ENCODE measurements around the gene CCDC30.
"Not testable (repeated sequence)": the region's sequence is repeated elsewhere in the genome, so short reads cannot be mapped to it uniquely, and the experiment has no call there.

Gene CCDC30

GRCh38 chr1:42627205-42627604, 164.1 kb downstream of the CCDC30 start:
- not testable (repeated sequence) for H3K4me3 ChIP-seq (ENCODE audit: low read length); H3K27me3 ChIP-seq (ENCODE audit: control insufficient read depth, insufficient read depth, low read length); H3K9me3 ChIP-seq (ENCODE audit: control insufficient read depth, insufficient read depth, low read length); H3K36me3 ChIP-seq (ENCODE audit: control insufficient read depth, insufficient read depth, low read length); DNase-seq (ENCODE audit: low read depth, low spot score); H3K27ac ChIP-seq (ENCODE audit: low read length); H3K4me1 ChIP-seq (ENCODE audit: control insufficient read depth, insufficient read depth, low read length)
- no CpG with 5 or more reads among the region's 3 CpGs for WGBS (ENCODE audit: insufficient coverage, insufficient read length)

DNA sequence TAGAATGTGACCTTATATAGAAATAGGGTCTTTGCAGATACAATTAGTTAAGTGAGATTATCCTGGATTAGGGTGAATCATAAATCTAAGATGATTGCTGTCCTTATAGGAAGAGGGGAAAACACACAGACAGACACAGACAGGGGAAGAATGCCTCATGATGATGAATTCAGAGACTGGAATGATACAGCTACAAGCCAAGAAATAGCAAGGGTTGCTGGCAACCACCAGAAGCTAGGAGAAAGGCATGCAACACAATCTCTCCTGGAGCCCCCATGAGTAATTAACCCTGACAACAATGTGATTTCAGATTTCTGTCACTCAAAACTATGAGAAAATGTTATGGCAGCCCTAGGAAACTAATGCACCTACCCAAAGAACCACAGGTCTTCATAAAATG, 176.0 kb downstream of the CCDC30 start:
- Histone ChIP-seq H3K36me3 (ENCODE audit: control insufficient read depth, insufficient read depth, low read length) (no peaks in the 10 kb centered on the region), H3K9me3 (ENCODE audit: control insufficient read depth, insufficient read depth, low read length) (no peaks in the 10 kb centered on the region), H3K27ac (ENCODE audit: low read length) (no peak overlapping the region), H3K27me3 (ENCODE audit: control insufficient read depth, insufficient read depth, low read length) (no peaks in the 10 kb centered on the region), H3K4me3 (ENCODE audit: low read length) (no peak overlapping the region), H3K4me1 (ENCODE audit: control insufficient read depth, insufficient read depth, low read length) (no peaks in the 10 kb centered on the region)
- no peak for DNase-seq (ENCODE audit: low read depth, low spot score)

- Histone ChIP-seq H3K27ac (ENCODE audit: low read length) (no peak overlapping the region), H3K27me3 (ENCODE audit: control insufficient read depth, insufficient read depth, low read length) (no peaks in the 10 kb centered on the region), H3K4me1 (ENCODE audit: control insufficient read depth, insufficient read depth, low read length) (no peaks in the 10 kb centered on the region), H3K36me3 (ENCODE audit: control insufficient read depth, insufficient read depth, low read length) (no peaks in the 10 kb centered on the region), H3K9me3 (ENCODE audit: control insufficient read depth, insufficient read depth, low read length) (no peaks in the 10 kb centered on the region), H3K4me3 (ENCODE audit: low read length) (no peak overlapping the region)
- no peak for DNase-seq (ENCODE audit: low read depth, low spot score)
- no CpG with 5 or more reads among the region's 2 CpGs for WGBS (ENCODE audit: insufficient coverage, insufficient read length)
These were observed 183.0 kb downstream of the CCDC30 start for GRCh38 chr1:42646056-42646455.

GRCh38 chr1:42657201-42657600, 194.1 kb downstream of the CCDC30 start:
- Histone ChIP-seq H3K4me1 (ENCODE audit: control insufficient read depth, insufficient read depth, low read length) (no peaks in the 10 kb centered on the region), H3K9me3 (ENCODE audit: control insufficient read depth, insufficient read depth, low read length) (no peaks in the 10 kb centered on the region), H3K27me3 (ENCODE audit: control insufficient read depth, insufficient read depth, low read length) (no peaks in the 10 kb centered on the region), H3K4me3 (ENCODE audit: low read length) (no peak overlapping the region), H3K36me3 (ENCODE audit: control insufficient read depth, insufficient read depth, low read length) (peaks cover 4% of the 10 kb centered on the region; the same call in 1 of the 2 replicates), H3K27ac (ENCODE audit: low read length) (no peak overlapping the region)
- WGBS (ENCODE audit: insufficient coverage, insufficient read length): no CpG with 5 or more reads among the region's 5 CpGs
- no peak for DNase-seq (ENCODE audit: low read depth, low spot score)

DNA sequence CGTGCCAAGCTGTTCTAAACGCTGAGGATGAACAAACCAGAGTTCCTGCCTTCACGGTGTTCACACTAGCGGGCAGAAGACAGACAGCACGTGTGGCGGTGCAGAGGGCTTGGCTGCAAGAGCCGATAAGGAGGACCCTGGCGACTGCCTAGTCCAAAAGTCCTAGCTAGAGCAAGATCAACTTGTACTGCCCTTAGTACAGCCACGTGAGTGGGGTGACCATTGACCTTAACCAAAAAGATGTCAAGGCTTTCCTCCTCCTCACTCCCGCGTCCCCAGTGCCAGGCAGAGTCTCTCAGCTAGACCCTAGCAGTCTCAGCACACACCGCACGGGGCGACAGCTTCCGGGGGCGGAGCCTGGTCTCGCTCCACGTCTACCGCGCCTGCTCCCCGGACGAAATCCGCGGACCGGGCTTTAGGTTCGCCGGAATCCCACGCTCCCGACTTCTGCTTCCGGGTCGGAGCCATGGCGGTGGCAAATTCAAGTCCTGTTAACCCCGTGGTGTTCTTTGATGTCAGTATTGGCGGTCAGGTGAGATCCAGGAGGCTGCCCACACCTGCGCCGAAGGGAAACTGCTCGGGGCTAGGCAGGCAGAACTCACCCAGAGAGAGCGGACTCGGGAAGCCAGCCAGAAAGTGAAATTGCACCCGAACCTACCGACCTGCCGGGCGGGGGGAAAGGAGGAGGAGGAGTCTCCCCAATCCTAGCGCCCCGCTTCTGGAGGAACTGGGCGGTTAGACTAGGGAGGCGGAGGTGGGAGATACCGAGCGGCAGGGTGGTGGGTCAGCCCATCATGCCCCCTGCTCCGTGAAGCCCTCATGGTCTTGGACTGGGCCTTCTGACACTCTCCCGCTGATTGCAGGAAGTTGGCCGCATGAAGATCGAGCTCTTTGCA, 195.1 kb downstream of the CCDC30 start, which contains the start of gene PPIH:
TSS of gene PPIH (plus strand) at position 443 of the 896 bp plus-strand sequence. CDS start at position 467, 24 bp downstream.
- H3K4me3 ChIP-seq (ENCODE audit: low read length): peak within 1 kb of the TSS; percentile 78
- no CpG with 5 or more reads among the region's 53 CpGs for whole genome bisulfite sequencing (ENCODE audit: insufficient coverage, insufficient read length)
- DNase-seq (ENCODE audit: low read depth, low spot score): peak; percentile 92
- no peaks in the 10 kb centered on the region for H3K4me1 ChIP-seq (ENCODE audit: control insufficient read depth, insufficient read depth, low read length)
- H3K9me3 ChIP-seq (ENCODE audit: control insufficient read depth, insufficient read depth, low read length): no peaks in the 10 kb centered on the region
- no peaks in the 10 kb centered on the region for H3K27me3 ChIP-seq (ENCODE audit: control insufficient read depth, insufficient read depth, low read length)
- no peak within 1 kb of the TSS for H3K27ac ChIP-seq (ENCODE audit: low read length)
- H3K36me3 ChIP-seq (ENCODE audit: control insufficient read depth, insufficient read depth, low read length): peaks cover 4% of the 10 kb centered on the region; the same call in 1 of the 2 replicates

DNA sequence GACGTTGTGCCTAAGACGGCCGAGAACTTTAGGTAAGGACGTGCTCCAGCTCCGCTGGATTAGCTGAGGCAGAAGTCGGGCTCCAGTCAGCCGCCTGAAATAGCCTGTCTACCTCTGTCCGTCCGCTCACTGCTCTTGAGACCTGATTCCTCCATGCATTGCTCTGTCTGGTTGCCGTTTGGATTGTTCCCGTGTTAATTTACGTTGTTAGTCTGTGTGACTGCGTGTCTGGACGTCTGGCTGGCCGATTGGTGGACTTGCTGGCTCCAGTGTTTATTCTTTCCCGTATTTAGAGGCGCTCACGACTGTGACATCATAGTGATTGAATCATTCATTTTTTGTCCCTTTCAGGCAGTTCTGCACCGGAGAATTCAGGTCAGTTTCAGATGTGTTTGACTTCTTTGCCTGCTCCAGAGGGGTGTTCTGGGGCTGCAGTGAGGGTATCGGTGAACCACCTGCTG, 195.8 kb downstream of the CCDC30 start:
- Histone ChIP-seq H3K36me3 (ENCODE audit: control insufficient read depth, insufficient read depth, low read length) (peaks cover 4% of the 10 kb centered on the region; the same call in 1 of the 2 replicates), H3K9me3 (ENCODE audit: control insufficient read depth, insufficient read depth, low read length) (no peaks in the 10 kb centered on the region), H3K4me3 (ENCODE audit: low read length) (peak overlapping the region; percentile 78), H3K27ac (ENCODE audit: low read length) (no peak overlapping the region), H3K4me1 (ENCODE audit: control insufficient read depth, insufficient read depth, low read length) (no peaks in the 10 kb centered on the region), H3K27me3 (ENCODE audit: control insufficient read depth, insufficient read depth, low read length) (no peaks in the 10 kb centered on the region)
- no peak for DNase-seq (ENCODE audit: low read depth, low spot score)
- WGBS (ENCODE audit: insufficient coverage, insufficient read length): no CpG with 5 or more reads among the region's 20 CpGs

DNA sequence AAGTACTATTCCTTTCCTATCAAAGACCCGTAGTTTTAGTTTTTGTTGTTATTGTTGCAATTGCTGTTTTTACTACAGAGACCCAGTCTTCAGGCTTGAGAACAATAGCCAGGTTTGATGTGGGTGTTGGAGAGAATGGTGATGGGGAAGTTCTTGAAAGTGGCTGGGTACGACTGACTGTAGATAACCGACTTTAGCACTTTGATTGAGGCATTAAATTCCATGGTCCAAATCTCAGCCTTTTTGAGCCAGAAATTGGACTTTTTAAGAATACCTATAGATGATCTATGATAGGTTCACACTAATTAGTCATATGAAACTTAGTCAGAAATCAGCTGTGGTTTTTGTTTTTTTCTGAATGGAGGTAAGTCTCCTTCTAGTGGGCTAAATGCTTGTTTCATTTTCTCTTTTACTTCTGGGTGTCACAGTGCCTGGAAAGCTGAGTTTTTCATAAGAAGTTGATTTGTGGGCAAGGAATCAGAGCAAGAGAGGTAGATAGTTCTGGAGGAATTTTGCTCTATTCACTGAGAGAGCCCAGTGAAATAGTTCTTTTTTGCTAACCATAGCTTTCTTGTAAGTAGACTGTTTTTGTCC, 197.9 kb downstream of the CCDC30 start:
- no peak overlapping the region for H3K27ac ChIP-seq (ENCODE audit: low read length)
- WGBS (ENCODE audit: insufficient coverage, insufficient read length): no CpG with 5 or more reads among the region's 3 CpGs
- no peaks in the 10 kb centered on the region for H3K9me3 ChIP-seq (ENCODE audit: control insufficient read depth, insufficient read depth, low read length)
- no peak overlapping the region for H3K4me3 ChIP-seq (ENCODE audit: low read length)
- H3K27me3 ChIP-seq (ENCODE audit: control insufficient read depth, insufficient read depth, low read length): no peaks in the 10 kb centered on the region
- peaks cover 13% of the 10 kb centered on the region; the same call in 1 of the 2 replicates for H3K36me3 ChIP-seq (ENCODE audit: control insufficient read depth, insufficient read depth, low read length)
- no peaks in the 10 kb centered on the region for H3K4me1 ChIP-seq (ENCODE audit: control insufficient read depth, insufficient read depth, low read length)
- no peak for DNase-seq (ENCODE audit: low read depth, low spot score)

- no peak overlapping the region for H3K4me3 ChIP-seq (ENCODE audit: low read length)
- H3K27me3 ChIP-seq (ENCODE audit: control insufficient read depth, insufficient read depth, low read length): no peaks in the 10 kb centered on the region
- no CpG with 5 or more reads among the region's 3 CpGs for WGBS (ENCODE audit: insufficient coverage, insufficient read length)
- no peak overlapping the region for H3K27ac ChIP-seq (ENCODE audit: low read length)
- no peak for DNase-seq (ENCODE audit: low read depth, low spot score)
- peaks cover 21% of the 10 kb centered on the region; the same call in 1 of the 2 replicates for H3K36me3 ChIP-seq (ENCODE audit: control insufficient read depth, insufficient read depth, low read length)
- H3K4me1 ChIP-seq (ENCODE audit: control insufficient read depth, insufficient read depth, low read length): no peaks in the 10 kb centered on the region
- H3K9me3 ChIP-seq (ENCODE audit: control insufficient read depth, insufficient read depth, low read length): no peaks in the 10 kb centered on the region
These were observed 206.8 kb downstream of the CCDC30 start for GRCh38 chr1:42669936-42670335.

DNA sequence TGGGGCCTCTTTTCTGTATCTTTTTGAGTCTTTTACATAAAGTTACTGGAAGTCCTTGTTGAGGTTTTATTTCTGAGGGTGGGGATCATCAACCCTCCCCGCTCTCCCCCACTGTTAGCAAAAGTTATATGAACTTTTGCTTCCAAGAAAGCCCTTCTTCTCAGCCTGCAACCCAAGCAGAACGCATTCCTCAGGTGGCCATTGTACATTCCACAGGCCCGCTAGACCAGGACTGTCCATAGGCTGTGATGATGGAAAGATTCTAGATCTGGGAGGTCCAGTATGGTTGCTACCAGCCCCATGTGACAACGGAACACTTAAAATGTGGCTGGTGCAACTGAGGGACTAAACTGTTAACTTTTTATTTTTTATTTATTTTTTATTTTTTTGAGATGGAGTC, 207.3 kb downstream of the CCDC30 start:
- Histone ChIP-seq H3K27ac (ENCODE audit: low read length) (no peak overlapping the region), H3K36me3 (ENCODE audit: control insufficient read depth, insufficient read depth, low read length) (peaks cover 22% of the 10 kb centered on the region; the same call in 1 of the 2 replicates), H3K4me1 (ENCODE audit: control insufficient read depth, insufficient read depth, low read length) (no peaks in the 10 kb centered on the region), H3K27me3 (ENCODE audit: control insufficient read depth, insufficient read depth, low read length) (no peaks in the 10 kb centered on the region), H3K4me3 (ENCODE audit: low read length) (no peak overlapping the region), H3K9me3 (ENCODE audit: control insufficient read depth, insufficient read depth, low read length) (no peaks in the 10 kb centered on the region)
- no peak for DNase-seq (ENCODE audit: low read depth, low spot score)
- no CpG with 5 or more reads among the region's 4 CpGs for WGBS (ENCODE audit: insufficient coverage, insufficient read length)

- H3K4me3 ChIP-seq (ENCODE audit: low read length): no peak overlapping the region
- H3K36me3 ChIP-seq (ENCODE audit: control insufficient read depth, insufficient read depth, low read length): peaks cover 9% of the 10 kb centered on the region; the same call in 1 of the 2 replicates
These were observed 211.1 kb downstream of the CCDC30 start for GRCh38 chr1:42674214-42674613.

More at GRCh38 chr1:42674214-42674613, 211.1 kb downstream of the CCDC30 start:
- no peak overlapping the region for H3K27ac ChIP-seq (ENCODE audit: low read length)
- no peaks in the 10 kb centered on the region for H3K4me1 ChIP-seq (ENCODE audit: control insufficient read depth, insufficient read depth, low read length)
- no peaks in the 10 kb centered on the region for H3K9me3 ChIP-seq (ENCODE audit: control insufficient read depth, insufficient read depth, low read length)
- DNase-seq (ENCODE audit: low read depth, low spot score): no peak
- no peaks in the 10 kb centered on the region for H3K27me3 ChIP-seq (ENCODE audit: control insufficient read depth, insufficient read depth, low read length)

Data from iPS DF 6.9 (cell line).